A673 (cell line): ENCODE results near the gene DMGDH.

ENCODE experiments used
- EZH2 ChIP-seq: fragments of 200-600 bp; sonication (generic); IDR thresholded peaks from 2 replicates; pipeline ENCODE4 v1.6.1; 2017; ENCODE audit warnings: borderline replicate concordance, low read depth, mild to moderate bottlenecking, mixed read lengths, antibody characterized with exemption, low read length; ENCODE audit not compliant: poor library complexity, severe bottlenecking
- TF ChIP-seq, protein P1 (sequence below): fragments of 300-800, 200-600 bp; sonication (generic); conservative IDR thresholded peaks from 2 replicates; pipeline ENCODE4 v1.5.1; 2017; ENCODE audit warnings: low read depth, mild to moderate bottlenecking, antibody characterized with exemption, low read length, moderate library complexity, mixed read lengths

DNA sequence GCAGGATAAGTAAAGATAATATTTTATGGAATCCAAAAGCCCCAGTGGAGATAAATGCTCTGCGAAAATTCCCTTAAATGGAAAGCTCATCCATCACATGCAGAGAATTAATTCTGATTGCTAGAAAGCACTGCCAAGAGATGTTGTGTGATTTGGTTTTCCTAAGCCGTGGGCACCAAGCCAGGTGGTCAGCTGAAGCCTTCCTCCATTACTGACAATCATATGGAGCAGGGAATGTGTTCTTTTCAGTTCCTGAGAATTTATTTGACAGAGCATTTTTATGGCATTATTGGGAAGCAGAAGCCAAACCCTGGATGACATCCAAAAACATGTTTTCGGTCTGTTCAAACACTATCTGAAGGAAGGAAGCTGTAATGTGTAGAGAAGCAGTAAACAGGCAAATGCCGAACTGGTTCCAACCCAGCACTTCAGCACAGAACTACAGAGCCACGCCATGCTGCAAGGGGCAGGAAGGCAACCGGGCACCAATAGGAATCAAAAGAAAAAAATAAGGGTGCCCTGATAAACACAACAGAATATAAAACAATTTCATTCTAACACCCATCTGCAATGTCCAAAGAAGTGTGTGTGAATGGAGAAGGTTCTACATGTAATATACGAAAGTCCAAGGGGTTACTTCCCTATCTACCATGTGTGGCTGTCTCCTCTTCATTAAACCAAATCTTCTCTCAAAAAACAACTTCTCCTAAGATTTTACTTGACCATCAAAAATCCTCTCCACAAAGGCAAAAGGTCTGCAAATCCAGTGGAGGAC, 96.6 kb downstream of the DMGDH start:
- TF ChIP-seq, protein P1, sequence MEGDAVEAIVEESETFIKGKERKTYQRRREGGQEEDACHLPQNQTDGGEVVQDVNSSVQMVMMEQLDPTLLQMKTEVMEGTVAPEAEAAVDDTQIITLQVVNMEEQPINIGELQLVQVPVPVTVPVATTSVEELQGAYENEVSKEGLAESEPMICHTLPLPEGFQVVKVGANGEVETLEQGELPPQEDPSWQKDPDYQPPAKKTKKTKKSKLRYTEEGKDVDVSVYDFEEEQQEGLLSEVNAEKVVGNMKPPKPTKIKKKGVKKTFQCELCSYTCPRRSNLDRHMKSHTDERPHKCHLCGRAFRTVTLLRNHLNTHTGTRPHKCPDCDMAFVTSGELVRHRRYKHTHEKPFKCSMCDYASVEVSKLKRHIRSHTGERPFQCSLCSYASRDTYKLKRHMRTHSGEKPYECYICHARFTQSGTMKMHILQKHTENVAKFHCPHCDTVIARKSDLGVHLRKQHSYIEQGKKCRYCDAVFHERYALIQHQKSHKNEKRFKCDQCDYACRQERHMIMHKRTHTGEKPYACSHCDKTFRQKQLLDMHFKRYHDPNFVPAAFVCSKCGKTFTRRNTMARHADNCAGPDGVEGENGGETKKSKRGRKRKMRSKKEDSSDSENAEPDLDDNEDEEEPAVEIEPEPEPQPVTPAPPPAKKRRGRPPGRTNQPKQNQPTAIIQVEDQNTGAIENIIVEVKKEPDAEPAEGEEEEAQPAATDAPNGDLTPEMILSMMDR = no peak
- no peak for TF ChIP-seq EZH2
